ENCODE results near the gene WWOX. TPM values are rescaled to one million over a fixed set of nuclear protein-coding genes. Genes with fewer than 3 reads are reported as not detected.

The WWOX gene
- total RNA-seq, 2 donors from 2014 or later = 30.0 to 35.4 TPM

DNA sequence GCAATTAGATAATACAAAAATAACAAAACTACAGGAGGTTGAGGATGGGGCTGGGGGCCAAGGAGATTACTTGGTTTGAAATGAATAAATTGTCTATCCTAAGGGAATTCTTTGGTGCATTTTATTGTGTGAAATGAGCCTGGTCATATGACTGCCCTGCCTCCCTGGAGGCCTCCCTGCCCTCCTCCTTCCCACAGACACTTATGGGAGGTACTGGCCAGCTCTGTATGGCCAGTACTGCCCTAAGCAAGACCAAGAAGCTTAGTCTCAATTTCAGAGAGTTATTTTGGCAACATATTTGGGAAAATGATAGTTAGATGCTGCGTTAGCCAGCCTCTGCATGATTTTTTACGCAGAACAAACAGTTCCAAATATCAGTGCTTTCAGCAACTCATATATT lies 511.9 kb downstream of the WWOX start:
- WGBS, 2 experiments (ENCODE audit: insufficient coverage in 1 of 2, insufficient read length in 1 of 2) = 100% methylated on average over 2 of the region's 2 CpGs
- H3K4me1 ChIP-seq (ENCODE audit: control insufficient read depth, insufficient read depth, low read length) = no peaks in the 10 kb centered on the region
- no peaks in the 10 kb centered on the region for H3K27me3 ChIP-seq (ENCODE audit: control insufficient read depth, insufficient read depth, low read length, poor library complexity, severe bottlenecking)
- Mint-ChIP-seq H3K27ac (no peak overlapping the region), H3K27me3 (ENCODE audit: insufficient read depth) (no peaks in the 10 kb centered on the region), H3K9me3 (no peaks in the 10 kb centered on the region), H3K4me3 (no peak overlapping the region), H3K4me1 (peaks cover 20% of the 10 kb centered on the region), H3K36me3 (ENCODE audit: low read depth) (no peaks in the 10 kb centered on the region)
- TF ChIP-seq CTCF (conservative IDR thresholded peaks at IDR 0.05) = no peak
- no peaks in the 10 kb centered on the region for H3K36me3 ChIP-seq (ENCODE audit: control insufficient read depth, insufficient read depth, low read length)
- no peak overlapping the region for H3K4me3 ChIP-seq (ENCODE audit: low read length)
- H3K9ac ChIP-seq (ENCODE audit: extremely low read depth, low read length, poor library complexity, severe bottlenecking) = no peak overlapping the region
- no peaks in the 10 kb centered on the region for H3K9me3 ChIP-seq (ENCODE audit: control insufficient read depth, low read length)
- no peak overlapping the region for H3K27ac ChIP-seq (ENCODE audit: low read depth, low read length)
- no peak for DNase-seq

DNA sequence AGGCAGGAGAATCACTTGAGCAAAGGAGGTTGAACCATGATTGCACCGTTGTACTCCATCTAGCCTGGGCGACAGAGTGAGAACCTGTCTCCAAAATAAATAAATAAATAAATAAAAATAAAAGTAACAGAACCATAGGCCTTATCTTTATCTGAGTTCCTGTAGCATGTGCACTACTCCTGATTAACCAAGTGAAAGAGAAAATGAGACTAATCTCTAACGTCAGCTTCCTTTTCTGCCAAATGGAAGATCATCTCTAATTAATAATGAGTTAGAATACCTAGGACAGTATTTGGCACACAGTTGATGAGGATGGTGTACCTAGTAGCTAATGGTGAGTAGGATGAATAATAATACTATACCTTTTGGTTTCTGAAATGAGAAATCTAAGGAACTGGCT lies 520.4 kb downstream of the WWOX start:
- no peaks in the 10 kb centered on the region for H3K27me3 Mint-ChIP-seq (ENCODE audit: insufficient read depth)
- Histone ChIP-seq H3K9ac (ENCODE audit: extremely low read depth, low read length, poor library complexity, severe bottlenecking) (no peak overlapping the region), H3K27me3 (ENCODE audit: control insufficient read depth, insufficient read depth, low read length, poor library complexity, severe bottlenecking) (no peaks in the 10 kb centered on the region), H3K9me3 (ENCODE audit: control insufficient read depth, low read length) (peaks cover 12% of the 10 kb centered on the region), H3K4me1 (ENCODE audit: control insufficient read depth, insufficient read depth, low read length) (no peaks in the 10 kb centered on the region), H3K27ac (ENCODE audit: low read depth, low read length) (no peak overlapping the region), H3K4me3 (ENCODE audit: low read length) (no peak overlapping the region), H3K36me3 (ENCODE audit: control insufficient read depth, insufficient read depth, low read length) (no peaks in the 10 kb centered on the region)
- H3K4me1 Mint-ChIP-seq = no peaks in the 10 kb centered on the region
- no peaks in the 10 kb centered on the region for H3K36me3 Mint-ChIP-seq (ENCODE audit: low read depth)
- DNase-seq = no peak
- no peak for TF ChIP-seq CTCF (conservative IDR thresholded peaks at IDR 0.05)
- peaks cover 15% of the 10 kb centered on the region for H3K9me3 Mint-ChIP-seq
- WGBS, 2 experiments (ENCODE audit: insufficient coverage in 1 of 2, insufficient read length in 1 of 2) = 79% methylated on average over 2 of the region's 3 CpGs; no CpG with 5 or more reads in 1 of the 2 experiments
- no peak overlapping the region for H3K27ac Mint-ChIP-seq
- H3K4me3 Mint-ChIP-seq = no peak overlapping the region

- Histone ChIP-seq H3K36me3 (ENCODE audit: control insufficient read depth, insufficient read depth, low read length) (no peaks in the 10 kb centered on the region), H3K27ac (ENCODE audit: low read depth, low read length) (no peak overlapping the region), H3K4me1 (ENCODE audit: control insufficient read depth, insufficient read depth, low read length) (no peaks in the 10 kb centered on the region), H3K27me3 (ENCODE audit: control insufficient read depth, insufficient read depth, low read length, poor library complexity, severe bottlenecking) (no peaks in the 10 kb centered on the region), H3K9me3 (ENCODE audit: control insufficient read depth, low read length) (peaks cover 12% of the 10 kb centered on the region), H3K4me3 (ENCODE audit: low read length) (no peak overlapping the region), H3K9ac (ENCODE audit: extremely low read depth, low read length, poor library complexity, severe bottlenecking) (no peak overlapping the region)
- Mint-ChIP-seq H3K4me1 (no peaks in the 10 kb centered on the region), H3K9me3 (peaks cover 15% of the 10 kb centered on the region), H3K27ac (no peak overlapping the region), H3K27me3 (ENCODE audit: insufficient read depth) (no peaks in the 10 kb centered on the region), H3K36me3 (ENCODE audit: low read depth) (no peaks in the 10 kb centered on the region), H3K4me3 (no peak overlapping the region)
- no peak for DNase-seq
- no peak for TF ChIP-seq CTCF (conservative IDR thresholded peaks at IDR 0.05)
- WGBS, 2 experiments (ENCODE audit: insufficient coverage in 1 of 2, insufficient read length in 1 of 2) = 94 to 100% methylated on average over 1 to 2 of the region's 2 CpGs
These were observed 520.8 kb downstream of the WWOX start for GRCh38 chr16:78620291-78620690.

Measured in endodermal cell (in vitro differentiated cells).